KMS-11 (cell line): ENCODE results near the gene DCST1.

Source experiments
- H2AFZ ChIP-seq: fragments of 200-600 bp; sonication (generic); 2 replicates; pipeline ENCODE4 v1.6.1; 2016; ENCODE audit warnings: antibody characterized with exemption, mixed run types, low read depth
- H3K27ac ChIP-seq: fragments of 200-600 bp; sonication (generic); 2 replicates; pipeline ENCODE4 v1.6.1; 2016; ENCODE audit warnings: mild to moderate bottlenecking, mixed run types
- H3K27me3 ChIP-seq: fragments of 200-600 bp; sonication (generic); 2 replicates; pipeline ENCODE4 v1.6.1; 2017; ENCODE audit warnings: mild to moderate bottlenecking, low read depth, mixed run types, moderate library complexity; ENCODE audit not compliant: insufficient read depth
- H3K36me3 ChIP-seq: fragments of 200-600 bp; sonication (generic); 2 replicates; pipeline ENCODE4 v1.6.1; 2017; ENCODE audit warnings: mild to moderate bottlenecking, mixed run types; ENCODE audit not compliant: insufficient read depth
- H3K4me1 ChIP-seq: fragments of 200-600 bp; sonication (generic); 2 replicates; pipeline ENCODE4 v1.6.1; 2016; ENCODE audit warnings: mild to moderate bottlenecking, low read depth, mixed run types; ENCODE audit not compliant: poor library complexity, severe bottlenecking
- H3K4me2 ChIP-seq: fragments of 200-600 bp; sonication (generic); 2 replicates; pipeline ENCODE4 v1.7.0; 2016; ENCODE audit warnings: mild to moderate bottlenecking, mixed run types
- H3K4me3 ChIP-seq: fragments of 200-600 bp; sonication (generic); IDR thresholded peaks from 2 replicates; pipeline ENCODE4 v1.6.1; 2017; ENCODE audit warnings: low read depth, low read length, mixed read lengths; ENCODE audit not compliant: insufficient read depth
- H3K79me2 ChIP-seq: fragments of 200-600 bp; sonication (generic); 2 replicates; pipeline ENCODE4 v1.6.1; 2016; ENCODE audit warnings: low read depth, mixed run types; ENCODE audit not compliant: insufficient read depth
- H3K9ac ChIP-seq: fragments of 200-600 bp; sonication (generic); 2 replicates; pipeline ENCODE4 v1.6.1; 2016; ENCODE audit warnings: mild to moderate bottlenecking, mixed run types
- H4K20me1 ChIP-seq: fragments of 200-600 bp; sonication (generic); 2 replicates; pipeline ENCODE4 v1.6.1; 2016; ENCODE audit warnings: mild to moderate bottlenecking, mixed run types; ENCODE audit not compliant: insufficient read depth
- CTCF ChIP-seq: fragments of 200-600 bp; sonication (generic); conservative IDR thresholded peaks from 2 replicates; pipeline ENCODE4 v1.6.1; 2017; ENCODE audit warnings: low read depth, mild to moderate bottlenecking, antibody characterized with exemption, low read length, moderate library complexity, mixed read lengths

The DCST1 gene

DNA sequence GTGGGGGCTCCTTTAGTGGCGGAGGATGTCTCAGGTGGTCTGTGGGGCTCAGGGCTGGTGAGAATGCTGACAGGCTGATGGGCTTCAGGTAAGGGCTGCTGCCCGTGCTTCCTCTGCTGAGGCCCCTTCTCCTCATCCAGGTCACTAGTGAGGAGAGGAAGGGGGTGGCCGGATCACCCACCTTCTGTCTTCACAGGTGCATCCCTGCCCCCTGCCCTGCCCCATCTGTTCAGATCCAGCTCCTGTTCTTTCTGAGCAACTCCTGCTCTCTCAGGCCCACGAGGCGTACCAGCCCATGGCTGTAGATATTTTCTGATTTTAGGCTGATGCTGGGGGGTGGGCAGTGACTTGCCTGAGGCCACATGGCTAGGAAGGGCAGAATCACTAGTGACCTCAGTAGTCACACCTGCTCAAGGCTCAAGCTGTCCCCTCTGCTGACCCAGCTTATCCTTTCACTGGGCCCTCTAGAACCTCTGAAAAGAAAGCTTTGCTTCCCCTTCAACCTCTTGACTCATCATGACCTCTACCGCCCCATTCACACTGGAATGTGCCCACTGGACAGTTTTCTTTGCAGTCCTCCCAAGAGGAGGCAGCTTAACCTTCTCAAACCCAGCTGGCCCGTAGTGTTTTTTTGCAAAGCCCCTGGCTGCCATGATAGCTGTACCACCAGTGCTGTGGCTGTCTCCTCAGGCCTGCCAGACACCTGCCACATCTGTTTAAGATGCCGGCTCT, 14.8 kb upstream of the DCST1 start:
- no peak overlapping the region for H3K9ac ChIP-seq
- peaks cover 32% of the 10 kb centered on the region for H3K4me1 ChIP-seq
- no peak overlapping the region for H2AFZ ChIP-seq
- H4K20me1 ChIP-seq, result no peaks in the 10 kb centered on the region
- H3K4me2 ChIP-seq, result no peak overlapping the region
- 0 out of 2 replicates have a peak, but pooled peaks have one; percentile 20 for TF ChIP-seq CTCF
- no peaks in the 10 kb centered on the region for H3K79me2 ChIP-seq
- H3K27ac ChIP-seq, result peak overlapping the region; percentile 1; the same call in 1 of the 2 replicates
- H3K27me3 ChIP-seq, result no peaks in the 10 kb centered on the region
- H3K4me3 ChIP-seq, result no peak overlapping the region
- peaks cover 7% of the 10 kb centered on the region; the same call in 1 of the 2 replicates for H3K36me3 ChIP-seq

- Histone ChIP-seq H3K9ac (no peak overlapping the region), H2AFZ (no peak overlapping the region), H3K4me3 (no peak overlapping the region), H4K20me1 (no peaks in the 10 kb centered on the region), H3K36me3 (peaks cover 7% of the 10 kb centered on the region; the same call in 1 of the 2 replicates), H3K4me1 (peaks cover 32% of the 10 kb centered on the region), H3K79me2 (no peaks in the 10 kb centered on the region), H3K27me3 (no peaks in the 10 kb centered on the region), H3K4me2 (no peak overlapping the region), H3K27ac (no peak overlapping the region)
- TF ChIP-seq CTCF, result no peak
Measured at GRCh38 chr1:155019377-155020245, 14.0 kb upstream of the DCST1 start.

- Histone ChIP-seq H4K20me1 (no peaks in the 10 kb centered on the region), H3K4me1 (peaks cover 16% of the 10 kb centered on the region), H3K27ac (no peak overlapping the region), H3K27me3 (no peaks in the 10 kb centered on the region), H3K4me3 (no peak overlapping the region), H3K9ac (no peak overlapping the region), H3K79me2 (no peaks in the 10 kb centered on the region), H3K36me3 (no peaks in the 10 kb centered on the region), H3K4me2 (no peak overlapping the region), H2AFZ (no peak overlapping the region)
- TF ChIP-seq CTCF, result no peak
Measured at GRCh38 chr1:155022136-155022926, 11.3 kb upstream of the DCST1 start.

- no peak overlapping the region for H3K4me3 ChIP-seq
- no peaks in the 10 kb centered on the region for H4K20me1 ChIP-seq
- no peak for TF ChIP-seq CTCF
- no peak overlapping the region for H3K4me2 ChIP-seq
- no peak overlapping the region for H2AFZ ChIP-seq
- H3K36me3 ChIP-seq, result no peaks in the 10 kb centered on the region
- H3K4me1 ChIP-seq, result peaks cover 11% of the 10 kb centered on the region
- H3K27ac ChIP-seq, result no peak overlapping the region
- no peak overlapping the region for H3K9ac ChIP-seq
- no peaks in the 10 kb centered on the region for H3K79me2 ChIP-seq
- H3K27me3 ChIP-seq, result no peaks in the 10 kb centered on the region
Measured at GRCh38 chr1:155022927-155023236, 10.7 kb upstream of the DCST1 start.
